GM23338 (cell line): ENCODE measurements around the gene TMEM247. TPM values are rescaled to one million over a fixed set of nuclear protein-coding genes. Genes with fewer than 3 reads are reported as not detected.

Experiments used
- ATAC-seq: fragments of 200-7000 bp; cut with Tn5 transposase; 3 replicates; pipeline ENCODE4 v1.9.1; 2020
- DNase-seq: peaks from one replicate; pipeline ENCODE4 v3.0.0-alpha.2; 2015; ENCODE audit warnings: low spot score
- H2AFZ ChIP-seq: fragments of 200-600 bp; sonication (generic); 2 replicates; pipeline ENCODE4 v1.8.0; 2016; ENCODE audit warnings: antibody characterized with exemption, mild to moderate bottlenecking, moderate library complexity
- H3F3A ChIP-seq: fragments of 200-600 bp; sonication (generic); replicated peaks from 2 replicates; pipeline ENCODE4 v1.8.0; 2017; ENCODE audit warnings: antibody characterized with exemption, mixed run types, low read depth
- H3K27ac ChIP-seq: fragments of 200-600 bp; sonication (generic); 2 replicates; pipeline ENCODE4 v1.6.1; 2016; ENCODE audit warnings: low read depth
- H3K27me3 ChIP-seq: fragments of 200-600 bp; sonication (generic); 2 replicates; pipeline ENCODE4 v1.8.0; 2016; ENCODE audit warnings: mild to moderate bottlenecking, mixed run types, moderate library complexity; ENCODE audit not compliant: insufficient read depth
- H3K36me3 ChIP-seq: fragments of 200-600 bp; sonication (generic); 2 replicates; pipeline ENCODE4 v1.8.0; 2016; ENCODE audit warnings: mild to moderate bottlenecking; ENCODE audit not compliant: insufficient read depth
- H3K4me1 ChIP-seq: fragments of 200-600 bp; sonication (generic); 2 replicates; pipeline ENCODE4 v1.8.0; 2016; ENCODE audit warnings: mild to moderate bottlenecking, moderate library complexity; ENCODE audit not compliant: insufficient read depth
- H3K4me2 ChIP-seq: fragments of 200-600 bp; sonication (generic); 2 replicates; pipeline ENCODE4 v1.7.1; 2017; ENCODE audit warnings: mixed run types
- H3K4me3 ChIP-seq: fragments of 200-600 bp; sonication (generic); 2 replicates; pipeline ENCODE4 v1.6.1; 2016; ENCODE audit warnings: mixed run types
- H3K79me2 ChIP-seq: fragments of 200-600 bp; sonication (generic); replicated peaks from 2 replicates; pipeline ENCODE4 v1.8.0; 2017; ENCODE audit warnings: mild to moderate bottlenecking; ENCODE audit not compliant: insufficient read depth
- H3K9me2 ChIP-seq: fragments of 200-600 bp; sonication (generic); 2 replicates; pipeline ENCODE4 v1.8.0; 2017; ENCODE audit not compliant: insufficient read depth
- H4K20me1 ChIP-seq: fragments of 200-600 bp; sonication (generic); replicated peaks from 2 replicates; pipeline ENCODE4 v1.8.0; 2017; ENCODE audit warnings: mild to moderate bottlenecking; ENCODE audit not compliant: insufficient read depth
- H3K27ac Mint-ChIP-seq: 2 replicates; pipeline ENCODE4 v1.8.0; 2020; ENCODE audit warnings: inconsistent platforms, mild to moderate bottlenecking, moderate library complexity, mixed read lengths
- H3K27me3 Mint-ChIP-seq: 3 replicates; pipeline ENCODE4 v1.8.0; 2022; ENCODE audit warnings: low read depth, mild to moderate bottlenecking, moderate library complexity, mixed read lengths, inconsistent platforms; ENCODE audit not compliant: insufficient read depth, poor library complexity
- H3K36me3 Mint-ChIP-seq: 3 replicates; pipeline ENCODE4 v1.8.0; 2021; ENCODE audit warnings: low read depth, mild to moderate bottlenecking, inconsistent platforms, moderate library complexity, mixed read lengths
- H3K4me1 Mint-ChIP-seq: 3 replicates; pipeline ENCODE4 v1.8.0; 2020; ENCODE audit warnings: mild to moderate bottlenecking, inconsistent platforms, mixed read lengths
- H3K4me3 Mint-ChIP-seq: 3 replicates; pipeline ENCODE4 v1.8.0; 2021; ENCODE audit warnings: moderate library complexity, mild to moderate bottlenecking, inconsistent platforms, mixed read lengths
- H3K9me3 Mint-ChIP-seq: 3 replicates; pipeline ENCODE4 v1.8.0; 2020; ENCODE audit warnings: moderate library complexity, mild to moderate bottlenecking, inconsistent platforms, mixed read lengths
- CREB1 ChIP-seq: fragments of 250-450 bp; sonication (Bioruptor Pico); IDR thresholded peaks from 2 replicates; pipeline ENCODE4 v1.5.0; 2020; ENCODE audit warnings: low read depth, mild to moderate bottlenecking, moderate library complexity
- EZH2 ChIP-seq: fragments of 200-600 bp; sonication (generic); IDR thresholded peaks from one replicate; pipeline ENCODE4 v1.8.0; 2017; ENCODE audit warnings: antibody characterized with exemption, mild to moderate bottlenecking, low read depth; ENCODE audit not compliant: unreplicated experiment
- EZH2phosphoT487 ChIP-seq: fragments of 200-600 bp; sonication (generic); IDR thresholded peaks from one replicate; pipeline ENCODE4 v1.8.1; 2018; ENCODE audit warnings: antibody characterized with exemption; ENCODE audit not compliant: unreplicated experiment
- JUNB ChIP-seq: IDR thresholded peaks from one replicate; pipeline ENCODE4 v1.6.1; 2016; ENCODE audit warnings: antibody characterized with exemption; ENCODE audit not compliant: unreplicated experiment
- NANOG ChIP-seq: IDR thresholded peaks from 2 replicates; pipeline ENCODE4 v1.6.1; 2016; ENCODE audit warnings: antibody characterized with exemption, borderline replicate concordance
- POLR2AphosphoS5 ChIP-seq: IDR thresholded peaks from 2 replicates; pipeline ENCODE4 v1.6.1; 2016; ENCODE audit warnings: antibody characterized with exemption, low read depth
- STAT1 ChIP-seq: IDR thresholded peaks from one replicate; pipeline ENCODE4 v1.6.1; 2016; ENCODE audit warnings: antibody characterized with exemption; ENCODE audit not compliant: unreplicated experiment
- ZNF114 ChIP-seq: fragments of 250-450 bp; sonication (Bioruptor Pico); IDR thresholded peaks from 2 replicates; pipeline ENCODE4 v1.5.0; 2020; ENCODE audit warnings: mild to moderate bottlenecking, moderate library complexity
- polyA plus RNA-seq: library from polyadenylated mRNA; unstranded; fragments of >200 nt; fragmentation: Nextera tagmentation; extraction: Ambion mirVana; gene quantifications from 2 replicates; pipeline ENCODE4 v1.2.1, GENCODE V29; 2016
- total RNA-seq: library from RNA; depleted of rRNA; stranded (reverse); fragments of >200 nt; shearing (Covaris generic); gene quantifications from 2 replicates; pipeline ENCODE4 v1.2.3, GENCODE V29; 2014
- TF ChIP-seq, protein P1 (sequence below): IDR thresholded peaks from 2 replicates; pipeline ENCODE4 v1.6.1; 2016; ENCODE audit warnings: antibody characterized with exemption
- TF ChIP-seq, protein P2 (sequence below), 2 experiments: fragments of 200-600 bp in 1 of 2; sonication (generic) in 1 of 2; conservative IDR thresholded peaks; 2 replicates each; pipeline versions ENCODE4 v1.5.1 to v1.6.1; 2016 to 2017; ENCODE audit warnings: antibody characterized with exemption in 2 of 2, low read depth in 2 of 2, mild to moderate bottlenecking in 2 of 2, moderate library complexity in 1 of 2
- TF ChIP-seq, protein P3 (sequence below): fragments of 250-450 bp; sonication (Bioruptor Pico); IDR thresholded peaks from 2 replicates; pipeline ENCODE4 v1.5.0; 2020; ENCODE audit warnings: mild to moderate bottlenecking, moderate library complexity
- TF ChIP-seq, protein P4 (sequence below): IDR thresholded peaks from one replicate; pipeline ENCODE4 v1.6.1; 2018; ENCODE audit warnings: antibody characterized with exemption; ENCODE audit not compliant: unreplicated experiment

TMEM247 gene
- total and polyA plus RNA-seq, 2 experiments from 2014 or later = not detected

DNA sequence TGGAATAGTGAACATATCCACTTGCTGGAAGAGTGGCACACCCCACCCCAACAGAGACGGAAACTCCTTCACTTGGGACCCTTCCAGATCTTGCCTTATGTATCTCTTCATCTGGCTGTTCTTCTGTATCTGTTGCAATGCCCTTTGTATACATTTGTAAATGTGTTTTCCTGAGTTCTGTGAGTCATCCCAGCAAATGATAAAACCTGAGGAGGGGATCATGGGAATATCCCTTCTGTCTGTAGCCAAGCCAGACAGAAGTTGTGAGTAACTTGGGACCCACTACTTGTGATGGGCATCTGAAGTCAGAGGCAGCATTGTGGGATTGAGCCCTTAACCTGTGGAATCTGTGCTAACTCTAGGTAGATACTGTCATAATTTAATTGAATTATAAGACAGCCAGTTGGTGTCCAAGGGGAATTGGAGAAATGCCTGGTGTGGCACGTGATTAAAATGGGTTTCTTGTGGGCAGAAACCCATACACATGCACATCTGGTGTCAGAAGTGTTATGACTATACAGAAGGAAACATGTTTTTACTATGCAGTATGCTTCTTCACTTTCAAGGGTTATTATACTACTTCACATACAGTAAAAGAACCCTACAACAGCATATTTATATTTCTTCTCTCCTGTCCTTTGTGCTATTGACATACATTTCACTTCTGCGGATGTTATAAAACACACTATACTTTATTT is 32.3 kb upstream of the TMEM247 start:
- H2AFZ ChIP-seq = no peak overlapping the region
- H3K4me2 ChIP-seq = no peak overlapping the region
- ATAC-seq (no peak), DNase-seq (no peak)
- Mint-ChIP-seq H3K4me1 (no peaks in the 10 kb centered on the region), H3K4me3 (no peak overlapping the region), H3K27me3 (no peaks in the 10 kb centered on the region), H3K9me3 (no peaks in the 10 kb centered on the region), H3K36me3 (no peaks in the 10 kb centered on the region), H3K27ac (no peak overlapping the region)
- no peaks in the 10 kb centered on the region for H3K9me2 ChIP-seq
- H3K27me3 ChIP-seq = no peaks in the 10 kb centered on the region
- H3K4me3 ChIP-seq = no peak overlapping the region
- H3K27ac ChIP-seq = no peak overlapping the region
- H3K36me3 ChIP-seq = no peaks in the 10 kb centered on the region
- no peaks in the 10 kb centered on the region for H3K4me1 ChIP-seq
- H4K20me1 ChIP-seq = no peaks in the 10 kb centered on the region
- TF ChIP-seq, protein P1, sequence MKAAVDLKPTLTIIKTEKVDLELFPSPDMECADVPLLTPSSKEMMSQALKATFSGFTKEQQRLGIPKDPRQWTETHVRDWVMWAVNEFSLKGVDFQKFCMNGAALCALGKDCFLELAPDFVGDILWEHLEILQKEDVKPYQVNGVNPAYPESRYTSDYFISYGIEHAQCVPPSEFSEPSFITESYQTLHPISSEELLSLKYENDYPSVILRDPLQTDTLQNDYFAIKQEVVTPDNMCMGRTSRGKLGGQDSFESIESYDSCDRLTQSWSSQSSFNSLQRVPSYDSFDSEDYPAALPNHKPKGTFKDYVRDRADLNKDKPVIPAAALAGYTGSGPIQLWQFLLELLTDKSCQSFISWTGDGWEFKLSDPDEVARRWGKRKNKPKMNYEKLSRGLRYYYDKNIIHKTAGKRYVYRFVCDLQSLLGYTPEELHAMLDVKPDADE = no peak
- TF ChIP-seq, protein P2, sequence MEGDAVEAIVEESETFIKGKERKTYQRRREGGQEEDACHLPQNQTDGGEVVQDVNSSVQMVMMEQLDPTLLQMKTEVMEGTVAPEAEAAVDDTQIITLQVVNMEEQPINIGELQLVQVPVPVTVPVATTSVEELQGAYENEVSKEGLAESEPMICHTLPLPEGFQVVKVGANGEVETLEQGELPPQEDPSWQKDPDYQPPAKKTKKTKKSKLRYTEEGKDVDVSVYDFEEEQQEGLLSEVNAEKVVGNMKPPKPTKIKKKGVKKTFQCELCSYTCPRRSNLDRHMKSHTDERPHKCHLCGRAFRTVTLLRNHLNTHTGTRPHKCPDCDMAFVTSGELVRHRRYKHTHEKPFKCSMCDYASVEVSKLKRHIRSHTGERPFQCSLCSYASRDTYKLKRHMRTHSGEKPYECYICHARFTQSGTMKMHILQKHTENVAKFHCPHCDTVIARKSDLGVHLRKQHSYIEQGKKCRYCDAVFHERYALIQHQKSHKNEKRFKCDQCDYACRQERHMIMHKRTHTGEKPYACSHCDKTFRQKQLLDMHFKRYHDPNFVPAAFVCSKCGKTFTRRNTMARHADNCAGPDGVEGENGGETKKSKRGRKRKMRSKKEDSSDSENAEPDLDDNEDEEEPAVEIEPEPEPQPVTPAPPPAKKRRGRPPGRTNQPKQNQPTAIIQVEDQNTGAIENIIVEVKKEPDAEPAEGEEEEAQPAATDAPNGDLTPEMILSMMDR (conservative IDR thresholded peaks at IDR 0.05; ENCODE audit: low read depth in 2 of 2) = no peak
- TF ChIP-seq, protein P3, sequence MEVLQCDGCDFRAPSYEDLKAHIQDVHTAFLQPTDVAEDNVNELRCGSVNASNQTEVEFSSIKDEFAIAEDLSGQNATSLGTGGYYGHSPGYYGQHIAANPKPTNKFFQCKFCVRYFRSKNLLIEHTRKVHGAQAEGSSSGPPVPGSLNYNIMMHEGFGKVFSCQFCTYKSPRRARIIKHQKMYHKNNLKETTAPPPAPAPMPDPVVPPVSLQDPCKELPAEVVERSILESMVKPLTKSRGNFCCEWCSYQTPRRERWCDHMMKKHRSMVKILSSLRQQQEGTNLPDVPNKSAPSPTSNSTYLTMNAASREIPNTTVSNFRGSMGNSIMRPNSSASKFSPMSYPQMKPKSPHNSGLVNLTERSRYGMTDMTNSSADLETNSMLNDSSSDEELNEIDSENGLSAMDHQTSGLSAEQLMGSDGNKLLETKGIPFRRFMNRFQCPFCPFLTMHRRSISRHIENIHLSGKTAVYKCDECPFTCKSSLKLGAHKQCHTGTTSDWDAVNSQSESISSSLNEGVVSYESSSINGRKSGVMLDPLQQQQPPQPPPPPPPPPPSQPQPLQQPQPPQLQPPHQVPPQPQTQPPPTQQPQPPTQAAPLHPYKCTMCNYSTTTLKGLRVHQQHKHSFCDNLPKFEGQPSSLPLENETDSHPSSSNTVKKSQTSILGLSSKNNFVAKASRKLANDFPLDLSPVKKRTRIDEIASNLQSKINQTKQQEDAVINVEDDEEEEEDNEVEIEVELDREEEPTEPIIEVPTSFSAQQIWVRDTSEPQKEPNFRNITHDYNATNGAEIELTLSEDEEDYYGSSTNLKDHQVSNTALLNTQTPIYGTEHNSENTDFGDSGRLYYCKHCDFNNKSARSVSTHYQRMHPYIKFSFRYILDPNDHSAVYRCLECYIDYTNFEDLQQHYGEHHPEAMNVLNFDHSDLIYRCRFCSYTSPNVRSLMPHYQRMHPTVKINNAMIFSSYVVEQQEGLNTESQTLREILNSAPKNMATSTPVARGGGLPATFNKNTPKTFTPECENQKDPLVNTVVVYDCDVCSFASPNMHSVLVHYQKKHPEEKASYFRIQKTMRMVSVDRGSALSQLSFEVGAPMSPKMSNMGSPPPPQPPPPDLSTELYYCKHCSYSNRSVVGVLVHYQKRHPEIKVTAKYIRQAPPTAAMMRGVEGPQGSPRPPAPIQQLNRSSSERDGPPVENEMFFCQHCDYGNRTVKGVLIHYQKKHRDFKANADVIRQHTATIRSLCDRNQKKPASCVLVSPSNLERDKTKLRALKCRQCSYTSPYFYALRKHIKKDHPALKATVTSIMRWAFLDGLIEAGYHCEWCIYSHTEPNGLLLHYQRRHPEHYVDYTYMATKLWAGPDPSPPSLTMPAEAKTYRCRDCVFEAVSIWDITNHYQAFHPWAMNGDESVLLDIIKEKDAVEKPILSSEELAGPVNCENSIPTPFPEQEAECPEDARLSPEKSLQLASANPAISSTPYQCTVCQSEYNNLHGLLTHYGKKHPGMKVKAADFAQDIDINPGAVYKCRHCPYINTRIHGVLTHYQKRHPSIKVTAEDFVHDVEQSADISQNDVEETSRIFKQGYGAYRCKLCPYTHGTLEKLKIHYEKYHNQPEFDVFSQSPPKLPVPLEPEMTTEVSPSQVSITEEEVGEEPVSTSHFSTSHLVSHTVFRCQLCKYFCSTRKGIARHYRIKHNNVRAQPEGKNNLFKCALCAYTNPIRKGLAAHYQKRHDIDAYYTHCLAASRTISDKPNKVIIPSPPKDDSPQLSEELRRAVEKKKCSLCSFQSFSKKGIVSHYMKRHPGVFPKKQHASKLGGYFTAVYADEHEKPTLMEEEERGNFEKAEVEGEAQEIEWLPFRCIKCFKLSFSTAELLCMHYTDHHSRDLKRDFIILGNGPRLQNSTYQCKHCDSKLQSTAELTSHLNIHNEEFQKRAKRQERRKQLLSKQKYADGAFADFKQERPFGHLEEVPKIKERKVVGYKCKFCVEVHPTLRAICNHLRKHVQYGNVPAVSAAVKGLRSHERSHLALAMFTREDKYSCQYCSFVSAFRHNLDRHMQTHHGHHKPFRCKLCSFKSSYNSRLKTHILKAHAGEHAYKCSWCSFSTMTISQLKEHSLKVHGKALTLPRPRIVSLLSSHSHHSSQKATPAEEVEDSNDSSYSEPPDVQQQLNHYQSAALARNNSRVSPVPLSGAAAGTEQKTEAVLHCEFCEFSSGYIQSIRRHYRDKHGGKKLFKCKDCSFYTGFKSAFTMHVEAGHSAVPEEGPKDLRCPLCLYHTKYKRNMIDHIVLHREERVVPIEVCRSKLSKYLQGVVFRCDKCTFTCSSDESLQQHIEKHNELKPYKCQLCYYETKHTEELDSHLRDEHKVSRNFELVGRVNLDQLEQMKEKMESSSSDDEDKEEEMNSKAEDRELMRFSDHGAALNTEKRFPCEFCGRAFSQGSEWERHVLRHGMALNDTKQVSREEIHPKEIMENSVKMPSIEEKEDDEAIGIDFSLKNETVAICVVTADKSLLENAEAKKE (CRISPR knock-in tag) = no peak
- TF ChIP-seq CREB1 (CRISPR knock-in tag) = no peak
- TF ChIP-seq, protein P4, sequence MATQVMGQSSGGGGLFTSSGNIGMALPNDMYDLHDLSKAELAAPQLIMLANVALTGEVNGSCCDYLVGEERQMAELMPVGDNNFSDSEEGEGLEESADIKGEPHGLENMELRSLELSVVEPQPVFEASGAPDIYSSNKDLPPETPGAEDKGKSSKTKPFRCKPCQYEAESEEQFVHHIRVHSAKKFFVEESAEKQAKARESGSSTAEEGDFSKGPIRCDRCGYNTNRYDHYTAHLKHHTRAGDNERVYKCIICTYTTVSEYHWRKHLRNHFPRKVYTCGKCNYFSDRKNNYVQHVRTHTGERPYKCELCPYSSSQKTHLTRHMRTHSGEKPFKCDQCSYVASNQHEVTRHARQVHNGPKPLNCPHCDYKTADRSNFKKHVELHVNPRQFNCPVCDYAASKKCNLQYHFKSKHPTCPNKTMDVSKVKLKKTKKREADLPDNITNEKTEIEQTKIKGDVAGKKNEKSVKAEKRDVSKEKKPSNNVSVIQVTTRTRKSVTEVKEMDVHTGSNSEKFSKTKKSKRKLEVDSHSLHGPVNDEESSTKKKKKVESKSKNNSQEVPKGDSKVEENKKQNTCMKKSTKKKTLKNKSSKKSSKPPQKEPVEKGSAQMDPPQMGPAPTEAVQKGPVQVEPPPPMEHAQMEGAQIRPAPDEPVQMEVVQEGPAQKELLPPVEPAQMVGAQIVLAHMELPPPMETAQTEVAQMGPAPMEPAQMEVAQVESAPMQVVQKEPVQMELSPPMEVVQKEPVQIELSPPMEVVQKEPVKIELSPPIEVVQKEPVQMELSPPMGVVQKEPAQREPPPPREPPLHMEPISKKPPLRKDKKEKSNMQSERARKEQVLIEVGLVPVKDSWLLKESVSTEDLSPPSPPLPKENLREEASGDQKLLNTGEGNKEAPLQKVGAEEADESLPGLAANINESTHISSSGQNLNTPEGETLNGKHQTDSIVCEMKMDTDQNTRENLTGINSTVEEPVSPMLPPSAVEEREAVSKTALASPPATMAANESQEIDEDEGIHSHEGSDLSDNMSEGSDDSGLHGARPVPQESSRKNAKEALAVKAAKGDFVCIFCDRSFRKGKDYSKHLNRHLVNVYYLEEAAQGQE = no peak
- TF ChIP-seq JUNB = no peak
- TF ChIP-seq POLR2AphosphoS5 = no peak
- TF ChIP-seq NANOG = no peak
- no peak for TF ChIP-seq ZNF114 (CRISPR knock-in tag)
- TF ChIP-seq STAT1 = no peak
- TF ChIP-seq EZH2 = no peak
- TF ChIP-seq EZH2phosphoT487 = no peak
- H3F3A ChIP-seq = no peaks in the 10 kb centered on the region
- no peaks in the 10 kb centered on the region for H3K79me2 ChIP-seq
